Measurements from ENCODE around the gene HTR5A.

HTR5A gene

GRCh38 chr7:155093596-155093995 lies 23.5 kb downstream of the HTR5A start:
- no peak for FAIRE-seq

GRCh38 chr7:155094636-155095135 lies 24.6 kb downstream of the HTR5A start:
- no peak for FAIRE-seq

- no peak for FAIRE-seq
Observed at GRCh38 chr7:155097338-155097737, 27.2 kb downstream of the HTR5A start.

- no peak for FAIRE-seq
Observed at GRCh38 chr7:155103839-155104238, 33.7 kb downstream of the HTR5A start.

- FAIRE-seq, result no peak
Observed at GRCh38 chr7:155104913-155105312, 34.8 kb downstream of the HTR5A start.

- FAIRE-seq, result no peak
Observed at GRCh38 chr7:155106356-155106755, 36.2 kb downstream of the HTR5A start.

GRCh38 chr7:155107126-155107525 lies 37.0 kb downstream of the HTR5A start:
- no peak for FAIRE-seq

- no peak for FAIRE-seq
Observed at GRCh38 chr7:155108144-155108901, 38.2 kb downstream of the HTR5A start.

GRCh38 chr7:155109121-155109520 lies 39.0 kb downstream of the HTR5A start:
- no peak for FAIRE-seq

GRCh38 chr7:155115288-155115687 lies 45.2 kb downstream of the HTR5A start:
- FAIRE-seq, result no peak

GRCh38 chr7:155119801-155120382 lies 49.8 kb downstream of the HTR5A start:
- no peak for FAIRE-seq

GRCh38 chr7:155120460-155120859 lies 50.3 kb downstream of the HTR5A start:
- FAIRE-seq, result no peak

GRCh38 chr7:155122831-155123230 lies 52.7 kb downstream of the HTR5A start:
- FAIRE-seq, result no peak

GRCh38 chr7:155123413-155123812 lies 53.3 kb downstream of the HTR5A start:
- FAIRE-seq, result no peak

- FAIRE-seq, result no peak
Observed at GRCh38 chr7:155124706-155125105, 54.6 kb downstream of the HTR5A start.

- no peak for FAIRE-seq
Observed at GRCh38 chr7:155129186-155129585, 59.1 kb downstream of the HTR5A start.

- no peak for FAIRE-seq
Observed at GRCh38 chr7:155129789-155130188, 59.7 kb downstream of the HTR5A start.

GRCh38 chr7:155130493-155130892 lies 60.4 kb downstream of the HTR5A start:
- no peak for FAIRE-seq

- no peak for FAIRE-seq
Observed at GRCh38 chr7:155131090-155131489, 61.0 kb downstream of the HTR5A start.

GRCh38 chr7:155132431-155132830 lies 62.3 kb downstream of the HTR5A start:
- FAIRE-seq, result no peak

- FAIRE-seq, result no peak
Observed at GRCh38 chr7:155136619-155137243, 66.6 kb downstream of the HTR5A start.
